ENCODE data around the gene HIP1. TPM values are rescaled to one million over a fixed set of nuclear protein-coding genes. Genes with fewer than 3 reads are reported as not detected.
"Not testable (repeated sequence)": the region's sequence is repeated elsewhere in the genome, so short reads cannot be mapped to it uniquely, and the experiment has no call there.

Gene HIP1
- total RNA-seq, 8 experiments from 2014 or later: 1.8 to 28.4 (median 19.1) TPM

- no peak for ATAC-seq (replicated peaks in 6 of 8)
- H3K4me1 ChIP-seq (replicated peaks in 1 of 2): peaks cover 20 to 21% of the 10 kb centered on the region in 2 donors
- WGBS, 10 experiments: 48 to 100% (median 86%) methylated on average over 1 to 6 of the region's 6 CpGs; no CpG with 5 or more reads in 2 of the 10 experiments
- in situ Hi-C loops (cut with MboI; ENCODE audit: low pct_unique_long_range_greater_than_20kb in 2 of 9, low sequenced_read_pairs in 9 of 9, unreplicated experiment in 9 of 9): no loop called here
- H3K4me3 ChIP-seq: no peak overlapping the region
- no peak overlapping the region for H3K27ac ChIP-seq
Measured at GRCh38 chr7:75601539-75601938, 137.2 kb downstream of the HIP1 start.

DNA sequence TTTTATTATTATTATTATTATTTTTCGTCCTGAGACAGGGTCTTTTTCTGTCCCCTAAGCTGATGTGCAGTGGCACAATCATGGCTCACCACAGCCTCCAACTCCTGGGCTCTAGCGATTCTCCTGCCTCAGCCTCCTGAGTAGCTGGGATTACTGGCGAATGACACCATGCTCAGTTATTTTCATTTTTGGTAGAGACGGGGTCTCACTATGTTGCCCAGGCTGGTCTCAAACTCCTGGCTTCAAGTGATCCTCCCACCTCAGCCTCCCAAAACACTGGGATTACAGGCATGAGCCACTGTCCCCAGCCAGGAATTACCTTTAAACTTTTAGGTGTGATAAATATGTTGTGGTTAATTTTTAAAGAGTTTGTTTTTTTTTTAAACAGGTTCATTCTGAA is 138.0 kb downstream of the HIP1 start:
- H3K27ac ChIP-seq; ATAC-seq (replicated peaks in 6 of 8); in situ Hi-C loops (cut with MboI; ENCODE audit: low pct_unique_long_range_greater_than_20kb in 2 of 9, low sequenced_read_pairs in 9 of 9, unreplicated experiment in 9 of 9); H3K4me3 ChIP-seq: not testable (repeated sequence)
- 0 to 100% (median 75%) methylated on average over 1 to 4 of the region's 4 CpGs; no CpG with 5 or more reads in 2 of the 10 experiments for WGBS, 10 experiments
- peaks cover 22 to 23% of the 10 kb centered on the region in 2 donors for H3K4me1 ChIP-seq (replicated peaks in 1 of 2)

DNA sequence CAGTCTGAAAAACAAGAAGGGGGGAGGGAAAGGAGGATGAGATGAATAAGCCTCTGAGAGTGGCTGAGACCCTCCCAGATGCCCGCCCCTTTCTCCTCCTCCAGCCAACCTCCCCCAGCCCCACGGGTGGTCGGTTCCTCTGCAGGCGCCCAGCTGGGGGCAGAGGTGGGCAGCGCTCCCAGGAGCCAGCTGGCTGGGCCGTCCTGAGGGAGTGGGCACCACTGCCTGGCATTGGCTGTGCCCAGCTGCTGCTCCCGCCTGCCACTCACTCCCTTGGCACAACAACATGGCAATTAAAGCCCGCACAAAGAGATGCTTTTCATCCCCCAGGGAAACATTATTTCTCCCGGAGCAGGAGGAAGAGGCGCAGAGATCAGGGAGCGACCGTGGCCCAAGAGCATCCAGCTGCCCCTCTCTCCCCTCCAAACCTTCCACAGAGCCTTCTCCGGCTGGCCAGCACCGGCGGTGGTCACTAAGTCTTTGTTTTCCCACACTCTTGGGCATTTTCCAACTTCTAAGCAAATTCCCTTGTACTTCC is 139.4 kb downstream of the HIP1 start:
- H3K27ac ChIP-seq: peak overlapping the region; percentile 56 to 67
- peaks cover 22 to 23% of the 10 kb centered on the region in 2 donors for H3K4me1 ChIP-seq (replicated peaks in 1 of 2)
- WGBS, 10 experiments: 38 to 89% (median 47%) methylated on average over 1 to 7 of the region's 15 CpGs; no CpG with 5 or more reads in 4 of the 10 experiments
- no peak overlapping the region for H3K4me3 ChIP-seq
- peak in 5 of 8 experiments; percentile 85 to 95 (median 89) for ATAC-seq (replicated peaks in 6 of 8)
- in situ Hi-C loops (cut with MboI; ENCODE audit: low pct_unique_long_range_greater_than_20kb in 2 of 9, low sequenced_read_pairs in 9 of 9, unreplicated experiment in 9 of 9): no loop called here

GRCh38 chr7:75596727-75597614 is 141.8 kb downstream of the HIP1 start:
- Histone ChIP-seq H3K4me3 (no peak overlapping the region), H3K4me1 (replicated peaks in 1 of 2) (peaks cover 22 to 23% of the 10 kb centered on the region in 2 donors), H3K27ac (peak overlapping the region; percentile 33 to 46)
- 20 to 100% (median 60%) methylated on average over 1 to 11 of the region's 16 CpGs; no CpG with 5 or more reads in 1 of the 10 experiments for WGBS, 10 experiments
- in situ Hi-C loops (cut with MboI; ENCODE audit: low pct_unique_long_range_greater_than_20kb in 2 of 9, low sequenced_read_pairs in 9 of 9, unreplicated experiment in 9 of 9): no loop called here
- peak in 6 of 8 experiments; percentile 28 to 77 (median 62) for ATAC-seq (replicated peaks in 6 of 8)

- Histone ChIP-seq H3K4me3 (no peak overlapping the region), H3K27ac (no peak overlapping the region), H3K4me1 (replicated peaks in 1 of 2) (peaks cover 22 to 23% of the 10 kb centered on the region in 2 donors)
- 88 to 100% (median 100%) methylated on average over 1 to 3 of the region's 4 CpGs; no CpG with 5 or more reads in 4 of the 10 experiments for WGBS, 10 experiments
- in situ Hi-C loops (cut with MboI; ENCODE audit: low pct_unique_long_range_greater_than_20kb in 2 of 9, low sequenced_read_pairs in 9 of 9, unreplicated experiment in 9 of 9): no loop called here
- ATAC-seq (replicated peaks in 6 of 8): no peak
Measured at GRCh38 chr7:75595766-75596165, 143.0 kb downstream of the HIP1 start.

GRCh38 chr7:75593500-75594184 is 145.1 kb downstream of the HIP1 start:
- in situ Hi-C loops (cut with MboI; ENCODE audit: low pct_unique_long_range_greater_than_20kb in 2 of 9, low sequenced_read_pairs in 9 of 9, unreplicated experiment in 9 of 9); H3K27ac ChIP-seq; ATAC-seq (replicated peaks in 6 of 8); H3K4me3 ChIP-seq: not testable (repeated sequence)
- peaks cover 10 to 11% of the 10 kb centered on the region in 2 donors for H3K4me1 ChIP-seq (replicated peaks in 1 of 2)
- 63 to 100% (median 95%) methylated on average over 1 to 9 of the region's 12 CpGs; no CpG with 5 or more reads in 2 of the 10 experiments for WGBS, 10 experiments

DNA sequence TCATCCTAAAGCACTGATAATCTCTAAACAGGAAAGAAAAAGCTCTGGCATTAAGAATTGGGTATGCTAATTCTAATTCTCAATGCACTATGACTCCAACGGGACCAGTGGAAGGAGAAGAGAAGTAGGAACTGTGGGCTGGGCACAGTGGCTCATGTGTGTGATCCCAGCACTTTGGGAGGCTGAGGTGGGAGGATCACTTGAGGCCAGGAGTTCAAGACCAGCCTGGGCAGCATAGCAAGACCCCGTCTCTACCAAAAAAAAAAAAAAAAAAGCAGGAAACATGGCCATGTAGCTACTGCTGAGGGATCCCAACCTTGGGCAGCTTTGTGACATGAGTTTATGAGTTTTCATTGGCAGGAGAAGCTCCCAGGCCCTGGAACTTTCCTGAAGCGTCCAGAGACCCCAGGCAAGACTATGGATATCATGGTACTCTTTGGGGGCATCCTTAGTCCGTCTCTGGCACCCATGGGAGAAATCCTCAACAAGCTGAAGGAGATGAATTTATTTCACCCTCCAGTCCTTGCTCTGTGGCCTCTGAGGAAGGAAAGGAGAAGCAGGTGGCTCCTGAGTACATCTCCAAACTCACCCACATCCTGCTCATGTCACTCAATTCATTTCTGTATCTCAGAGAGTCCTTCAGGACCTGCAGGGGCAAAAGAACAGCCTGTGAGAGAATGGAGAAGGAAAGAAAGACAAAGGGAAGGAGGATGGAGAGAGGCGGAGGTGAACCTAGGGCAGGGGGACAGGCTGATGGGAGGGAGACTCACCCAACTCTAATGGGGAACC is 147.1 kb downstream of the HIP1 start:
- ATAC-seq (replicated peaks in 6 of 8): no peak
- Histone ChIP-seq H3K4me3 (no peak overlapping the region), H3K27ac (no peak overlapping the region), H3K4me1 (replicated peaks in 1 of 2) (peaks cover 3% of the 10 kb centered on the region in 2 donors)
- 33 to 100% (median 89%) methylated on average over 1 to 4 of the region's 5 CpGs; no CpG with 5 or more reads in 2 of the 10 experiments for WGBS, 10 experiments
- in situ Hi-C loops (cut with MboI; ENCODE audit: low pct_unique_long_range_greater_than_20kb in 2 of 9, low sequenced_read_pairs in 9 of 9, unreplicated experiment in 9 of 9): no loop called here

- ATAC-seq (replicated peaks in 6 of 8): no peak
- no peak overlapping the region for H3K4me3 ChIP-seq
- H3K27ac ChIP-seq: no peak overlapping the region
- no peaks in the 10 kb centered on the region for H3K4me1 ChIP-seq (replicated peaks in 1 of 2)
- in situ Hi-C loops (cut with MboI; ENCODE audit: low pct_unique_long_range_greater_than_20kb in 2 of 9, low sequenced_read_pairs in 9 of 9, unreplicated experiment in 9 of 9): no loop called here
- 66 to 100% (median 95%) methylated on average over 2 of the region's 2 CpGs; no CpG with 5 or more reads in 2 of the 10 experiments for WGBS, 10 experiments
Measured at GRCh38 chr7:75590373-75591005, 148.3 kb downstream of the HIP1 start.

- WGBS, 10 experiments: 80 to 100% (median 95%) methylated on average over 1 to 4 of the region's 5 CpGs; no CpG with 5 or more reads in 4 of the 10 experiments
- ATAC-seq (replicated peaks in 6 of 8): no peak
- Histone ChIP-seq H3K4me3 (no peak overlapping the region), H3K27ac (no peak overlapping the region), H3K4me1 (replicated peaks in 1 of 2) (no peaks in the 10 kb centered on the region)
- in situ Hi-C loops (cut with MboI; ENCODE audit: low pct_unique_long_range_greater_than_20kb in 2 of 9, low sequenced_read_pairs in 9 of 9, unreplicated experiment in 9 of 9): no loop called here
Measured at GRCh38 chr7:75584354-75584753, 154.4 kb downstream of the HIP1 start.

GRCh38 chr7:75583255-75583654 is 155.5 kb downstream of the HIP1 start:
- 77 to 100% (median 93%) methylated on average over 2 to 8 of the region's 12 CpGs; no CpG with 5 or more reads in 2 of the 10 experiments for WGBS, 10 experiments
- in situ Hi-C loops (cut with MboI; ENCODE audit: low pct_unique_long_range_greater_than_20kb in 2 of 9, low sequenced_read_pairs in 9 of 9, unreplicated experiment in 9 of 9): no loop called here
- no peak for ATAC-seq (replicated peaks in 6 of 8)
- Histone ChIP-seq H3K4me3 (no peak overlapping the region), H3K27ac (no peak overlapping the region), H3K4me1 (replicated peaks in 1 of 2) (no peaks in the 10 kb centered on the region)

DNA sequence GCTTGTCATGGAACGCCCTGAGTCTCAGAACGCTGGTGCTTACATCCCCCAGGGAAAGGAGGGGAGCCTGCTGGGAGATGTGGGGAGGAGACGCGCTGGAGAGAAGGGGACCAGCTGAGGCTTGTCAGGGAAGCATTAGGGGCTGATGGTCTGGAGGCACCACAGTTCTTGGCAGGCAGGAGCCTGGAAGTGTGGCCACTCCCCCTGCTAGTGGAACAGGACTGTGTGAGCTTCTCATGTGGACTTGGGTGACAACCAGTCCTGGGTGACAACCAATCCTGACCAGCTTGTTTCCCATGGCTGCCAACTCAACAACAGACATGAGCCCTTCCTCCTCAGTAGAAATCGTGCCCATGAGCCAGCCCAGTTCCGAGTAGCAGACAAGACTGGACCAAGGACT is 158.8 kb downstream of the HIP1 start:
- in situ Hi-C loops (cut with MboI; ENCODE audit: low pct_unique_long_range_greater_than_20kb in 2 of 9, low sequenced_read_pairs in 9 of 9, unreplicated experiment in 9 of 9): no loop called here
- WGBS, 10 experiments: 40 to 100% (median 100%) methylated on average over 2 of the region's 6 CpGs; no CpG with 5 or more reads in 7 of the 10 experiments
- Histone ChIP-seq H3K4me1 (replicated peaks in 1 of 2) (no peaks in the 10 kb centered on the region), H3K4me3 (no peak overlapping the region), H3K27ac (no peak overlapping the region)
- ATAC-seq (replicated peaks in 6 of 8): no peak

GRCh38 chr7:75578081-75578480 is 160.7 kb downstream of the HIP1 start:
- Histone ChIP-seq H3K27ac (no peak overlapping the region), H3K4me1 (replicated peaks in 1 of 2) (no peaks in the 10 kb centered on the region), H3K4me3 (no peak overlapping the region)
- peak in 2 of 8 experiments; percentile 27 to 38 for ATAC-seq (replicated peaks in 6 of 8)
- WGBS, 10 experiments: 80 to 100% (median 100%) methylated on average over 1 to 5 of the region's 7 CpGs; no CpG with 5 or more reads in 3 of the 10 experiments
- in situ Hi-C loops (cut with MboI; ENCODE audit: low pct_unique_long_range_greater_than_20kb in 2 of 9, low sequenced_read_pairs in 9 of 9, unreplicated experiment in 9 of 9): no loop called here
